IPS-18a (cell line): Measurements from ENCODE around the gene MIOX.

ENCODE experiments used
- H3K27ac ChIP-seq: one replicate; pipeline ENCODE4 v1.5.1; 2013; ENCODE audit warnings: low read length
- H3K27me3 ChIP-seq: one replicate; pipeline ENCODE4 v1.6.1; 2013; ENCODE audit warnings: mild to moderate bottlenecking, low read length; ENCODE audit not compliant: control insufficient read depth, insufficient read depth
- H3K36me3 ChIP-seq: one replicate; pipeline ENCODE4 v1.6.1; 2013; ENCODE audit warnings: low read depth, low read length; ENCODE audit not compliant: control insufficient read depth
- H3K4me1 ChIP-seq: one replicate; pipeline ENCODE4 v1.6.1; 2013; ENCODE audit warnings: low read depth, low read length; ENCODE audit not compliant: control insufficient read depth
- H3K4me3 ChIP-seq: one replicate; pipeline ENCODE4 v1.5.1; 2013; ENCODE audit warnings: low read length
- H3K9ac ChIP-seq: one replicate; pipeline ENCODE4 v1.6.1; 2013; ENCODE audit warnings: mild to moderate bottlenecking, low read length, moderate library complexity
- H3K9me3 ChIP-seq: one replicate; pipeline ENCODE4 v1.6.1; 2013; ENCODE audit warnings: low read depth, low read length; ENCODE audit not compliant: control insufficient read depth

The MIOX gene

GRCh38 chr22:50459496-50460140 is 27.0 kb upstream of the MIOX start:
- H3K36me3 ChIP-seq: peaks cover 68% of the 10 kb centered on the region
- no peak overlapping the region for H3K9ac ChIP-seq
- H3K4me3 ChIP-seq: no peak overlapping the region
- H3K9me3 ChIP-seq: no peaks in the 10 kb centered on the region
- no peaks in the 10 kb centered on the region for H3K27me3 ChIP-seq
- H3K27ac ChIP-seq: no peak overlapping the region
- H3K4me1 ChIP-seq: no peaks in the 10 kb centered on the region

- no peaks in the 10 kb centered on the region for H3K27me3 ChIP-seq
- no peaks in the 10 kb centered on the region for H3K9me3 ChIP-seq
- no peak overlapping the region for H3K9ac ChIP-seq
- no peak overlapping the region for H3K4me3 ChIP-seq
- no peaks in the 10 kb centered on the region for H3K4me1 ChIP-seq
- no peak overlapping the region for H3K27ac ChIP-seq
- H3K36me3 ChIP-seq: peaks cover 71% of the 10 kb centered on the region
Measured at GRCh38 chr22:50460938-50461337, 25.7 kb upstream of the MIOX start.

- Histone ChIP-seq H3K27me3 (no peaks in the 10 kb centered on the region), H3K9ac (no peak overlapping the region), H3K9me3 (no peaks in the 10 kb centered on the region), H3K27ac (no peak overlapping the region), H3K36me3 (peaks cover 73% of the 10 kb centered on the region), H3K4me1 (no peaks in the 10 kb centered on the region), H3K4me3 (no peak overlapping the region)
Measured at GRCh38 chr22:50461536-50461935, 25.1 kb upstream of the MIOX start.

- Histone ChIP-seq H3K4me3 (no peak overlapping the region), H3K9me3 (no peaks in the 10 kb centered on the region), H3K9ac (no peak overlapping the region), H3K27me3 (no peaks in the 10 kb centered on the region), H3K4me1 (no peaks in the 10 kb centered on the region), H3K27ac (no peak overlapping the region), H3K36me3 (peaks cover 79% of the 10 kb centered on the region)
Measured at GRCh38 chr22:50461979-50462540, 24.6 kb upstream of the MIOX start.

- Histone ChIP-seq H3K4me1 (no peaks in the 10 kb centered on the region), H3K9ac (no peak overlapping the region), H3K9me3 (no peaks in the 10 kb centered on the region), H3K4me3 (no peak overlapping the region), H3K27me3 (no peaks in the 10 kb centered on the region), H3K27ac (no peak overlapping the region), H3K36me3 (peaks cover 79% of the 10 kb centered on the region)
Measured at GRCh38 chr22:50463188-50463900, 23.3 kb upstream of the MIOX start.

GRCh38 chr22:50464451-50464850 is 22.2 kb upstream of the MIOX start:
- no peaks in the 10 kb centered on the region for H3K4me1 ChIP-seq
- H3K27ac ChIP-seq: no peak overlapping the region
- H3K9me3 ChIP-seq: no peaks in the 10 kb centered on the region
- peaks cover 70% of the 10 kb centered on the region for H3K36me3 ChIP-seq
- H3K4me3 ChIP-seq: no peak overlapping the region
- H3K27me3 ChIP-seq: no peaks in the 10 kb centered on the region
- H3K9ac ChIP-seq: no peak overlapping the region

- no peak overlapping the region for H3K9ac ChIP-seq
- no peak overlapping the region for H3K4me3 ChIP-seq
- H3K27ac ChIP-seq: no peak overlapping the region
- no peaks in the 10 kb centered on the region for H3K9me3 ChIP-seq
- H3K4me1 ChIP-seq: no peaks in the 10 kb centered on the region
- peaks cover 63% of the 10 kb centered on the region for H3K36me3 ChIP-seq
- H3K27me3 ChIP-seq: no peaks in the 10 kb centered on the region
Measured at GRCh38 chr22:50465066-50465930, 21.4 kb upstream of the MIOX start.

GRCh38 chr22:50467341-50467740 is 19.3 kb upstream of the MIOX start:
- no peaks in the 10 kb centered on the region for H3K9me3 ChIP-seq
- H3K4me1 ChIP-seq: no peaks in the 10 kb centered on the region
- H3K9ac ChIP-seq: no peak overlapping the region
- no peaks in the 10 kb centered on the region for H3K27me3 ChIP-seq
- no peak overlapping the region for H3K27ac ChIP-seq
- no peak overlapping the region for H3K4me3 ChIP-seq
- peaks cover 45% of the 10 kb centered on the region for H3K36me3 ChIP-seq

- H3K36me3 ChIP-seq: peaks cover 39% of the 10 kb centered on the region
- no peaks in the 10 kb centered on the region for H3K4me1 ChIP-seq
- no peak overlapping the region for H3K9ac ChIP-seq
- H3K27ac ChIP-seq: no peak overlapping the region
- no peaks in the 10 kb centered on the region for H3K27me3 ChIP-seq
- no peaks in the 10 kb centered on the region for H3K9me3 ChIP-seq
- H3K4me3 ChIP-seq: no peak overlapping the region
Measured at GRCh38 chr22:50467773-50468440, 18.8 kb upstream of the MIOX start.

GRCh38 chr22:50468626-50469025 is 18.0 kb upstream of the MIOX start:
- Histone ChIP-seq H3K9ac (no peak overlapping the region), H3K27ac (no peak overlapping the region), H3K27me3 (no peaks in the 10 kb centered on the region), H3K4me1 (peaks cover 2% of the 10 kb centered on the region), H3K4me3 (no peak overlapping the region), H3K36me3 (peaks cover 34% of the 10 kb centered on the region), H3K9me3 (no peaks in the 10 kb centered on the region)
